NCI-H510A (cell line): Measurements from ENCODE around the gene IRF2BPL.
"Not testable (repeated sequence)": the region's sequence is repeated elsewhere in the genome, so short reads cannot be mapped to it uniquely, and the experiment has no call there.

Source experiments
- DNase-seq: peaks from one replicate; lab custom pipeline; 2025; lab: John Stamatoyannopoulos, UW

The IRF2BPL gene

GRCh38 chr14:77033622-77034589 lies 5.4 kb upstream of the IRF2BPL start:
- peak; percentile 83 for DNase-seq

GRCh38 chr14:77032844-77033621 lies 4.5 kb upstream of the IRF2BPL start:
- DNase-seq = peak; percentile 94

GRCh38 chr14:77032491-77032843 lies 4.0 kb upstream of the IRF2BPL start:
- no peak for DNase-seq

- no peak for DNase-seq
Measured at GRCh38 chr14:77031759-77032490, 3.4 kb upstream of the IRF2BPL start.

GRCh38 chr14:77027538-77028383 lies 747 bp downstream of the IRF2BPL start:
- DNase-seq = peak; percentile 35

- DNase-seq = peak; percentile 18
Measured at GRCh38 chr14:77026930-77027537, 1.5 kb downstream of the IRF2BPL start.

GRCh38 chr14:77026166-77026929 lies 2.2 kb downstream of the IRF2BPL start:
- no peak for DNase-seq

GRCh38 chr14:77025744-77026165 lies 2.8 kb downstream of the IRF2BPL start:
- DNase-seq = no peak

GRCh38 chr14:77024171-77024691 lies 4.3 kb downstream of the IRF2BPL start:
- DNase-seq = peak; percentile 90

GRCh38 chr14:77023001-77023996 lies 5.2 kb downstream of the IRF2BPL start:
- DNase-seq = peak; percentile 64

GRCh38 chr14:77022236-77022852 lies 6.2 kb downstream of the IRF2BPL start:
- DNase-seq = peak; percentile 40

GRCh38 chr14:77021424-77021823 lies 7.1 kb downstream of the IRF2BPL start:
- DNase-seq = not testable (repeated sequence)

GRCh38 chr14:77018785-77019184 lies 9.7 kb downstream of the IRF2BPL start:
- DNase-seq = no peak

GRCh38 chr14:77017666-77018065 lies 10.8 kb downstream of the IRF2BPL start:
- DNase-seq = no peak

- DNase-seq = no peak
Measured at GRCh38 chr14:77014734-77015133, 13.8 kb downstream of the IRF2BPL start.

- no peak for DNase-seq
Measured at GRCh38 chr14:77014004-77014604, 14.4 kb downstream of the IRF2BPL start.

- DNase-seq = no peak
Measured at GRCh38 chr14:77012193-77012765, 16.2 kb downstream of the IRF2BPL start.
